SK-N-SH (cell line): ENCODE measurements around the gene NRIP1.

Source experiments
- CTCF ChIP-seq: fragments of 200-600 bp; sonication (generic); IDR thresholded peaks from 2 replicates; pipeline ENCODE4 v1.6.1; 2017; ENCODE audit warnings: antibody characterized with exemption, mild to moderate bottlenecking, moderate library complexity
- EP300 ChIP-seq, 2 experiments: IDR thresholded peaks; 2 replicates each; pipeline versions ENCODE4 v1.4.0 to v1.6.1; 2012; ENCODE audit warnings: borderline replicate concordance in 1 of 2, low read depth in 1 of 2, low read length in 1 of 2
- GABPA ChIP-seq: IDR thresholded peaks from 2 replicates; pipeline ENCODE4 v1.4.0; 2012; ENCODE audit warnings: low read depth, mild to moderate bottlenecking
- GATA2 ChIP-seq: sonication (generic); formaldehyde crosslinking; IDR thresholded peaks from 2 replicates; pipeline ENCODE4 v1.5.0; 2020; ENCODE audit warnings: mild to moderate bottlenecking, missing genetic modification reagents
- NFIC ChIP-seq: IDR thresholded peaks from 2 replicates; pipeline ENCODE4 v1.4.0; 2012; ENCODE audit warnings: borderline replicate concordance
- REST ChIP-seq: IDR thresholded peaks from 2 replicates; pipeline ENCODE4 v1.6.1; 2012; ENCODE audit warnings: mild to moderate bottlenecking, low read depth, low read length, moderate library complexity
- RXRA ChIP-seq: IDR thresholded peaks from 2 replicates; pipeline ENCODE4 v1.4.0; 2012; ENCODE audit warnings: low read depth, mild to moderate bottlenecking, borderline replicate concordance
- SMC3 ChIP-seq: IDR thresholded peaks from 2 replicates; pipeline ENCODE4 v1.6.1; 2012; ENCODE audit warnings: low read depth, low read length, improper control_type of control experiment
- TAF1 ChIP-seq: IDR thresholded peaks from 2 replicates; pipeline ENCODE4 v1.6.1; 2012; ENCODE audit warnings: low read depth, mild to moderate bottlenecking, low read length, moderate library complexity, borderline replicate concordance
- TEAD4 ChIP-seq: IDR thresholded peaks from 2 replicates; pipeline ENCODE4 v1.4.0; 2012; ENCODE audit warnings: mild to moderate bottlenecking, borderline replicate concordance; ENCODE audit not compliant: insufficient read depth
- ZBTB33 ChIP-seq: IDR thresholded peaks from 2 replicates; pipeline ENCODE4 v1.4.0; 2012; ENCODE audit warnings: low read depth, borderline replicate concordance
- TF ChIP-seq, protein P1 (sequence below): IDR thresholded peaks from 2 replicates; pipeline ENCODE4; 2012
- TF ChIP-seq, protein P2 (sequence below): IDR thresholded peaks from 2 replicates; pipeline ENCODE4 v1.4.0; 2012; ENCODE audit warnings: low read depth
- TF ChIP-seq, protein P3 (sequence below): fragments of 150-350 bp; IDR thresholded peaks from 2 replicates; pipeline ENCODE4 v1.6.1; 2016; ENCODE audit warnings: mild to moderate bottlenecking, low read depth, low read length

- TF ChIP-seq CTCF (peak; percentile 20; the same call in 1 of the 2 replicates), EP300 (IDR thresholded peaks at IDR 0.05; ENCODE audit: borderline replicate concordance in 1 of 2, low read depth in 1 of 2, low read length in 1 of 2) (no peak), TAF1 (no peak), RXRA (no peak), GATA2 (CRISPR knock-in tag) (no peak), SMC3 (no peak), NFIC (no peak), TEAD4 (no peak), ZBTB33 (no peak), GABPA (no peak), REST (no peak)
- TF ChIP-seq, protein P1, sequence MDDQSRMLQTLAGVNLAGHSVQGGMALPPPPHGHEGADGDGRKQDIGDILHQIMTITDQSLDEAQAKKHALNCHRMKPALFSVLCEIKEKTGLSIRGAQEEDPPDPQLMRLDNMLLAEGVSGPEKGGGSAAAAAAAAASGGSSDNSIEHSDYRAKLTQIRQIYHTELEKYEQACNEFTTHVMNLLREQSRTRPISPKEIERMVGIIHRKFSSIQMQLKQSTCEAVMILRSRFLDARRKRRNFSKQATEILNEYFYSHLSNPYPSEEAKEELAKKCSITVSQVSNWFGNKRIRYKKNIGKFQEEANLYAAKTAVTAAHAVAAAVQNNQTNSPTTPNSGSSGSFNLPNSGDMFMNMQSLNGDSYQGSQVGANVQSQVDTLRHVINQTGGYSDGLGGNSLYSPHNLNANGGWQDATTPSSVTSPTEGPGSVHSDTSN, result no peak
- TF ChIP-seq, protein P2, sequence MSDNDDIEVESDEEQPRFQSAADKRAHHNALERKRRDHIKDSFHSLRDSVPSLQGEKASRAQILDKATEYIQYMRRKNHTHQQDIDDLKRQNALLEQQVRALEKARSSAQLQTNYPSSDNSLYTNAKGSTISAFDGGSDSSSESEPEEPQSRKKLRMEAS, result no peak
- TF ChIP-seq, protein P3, sequence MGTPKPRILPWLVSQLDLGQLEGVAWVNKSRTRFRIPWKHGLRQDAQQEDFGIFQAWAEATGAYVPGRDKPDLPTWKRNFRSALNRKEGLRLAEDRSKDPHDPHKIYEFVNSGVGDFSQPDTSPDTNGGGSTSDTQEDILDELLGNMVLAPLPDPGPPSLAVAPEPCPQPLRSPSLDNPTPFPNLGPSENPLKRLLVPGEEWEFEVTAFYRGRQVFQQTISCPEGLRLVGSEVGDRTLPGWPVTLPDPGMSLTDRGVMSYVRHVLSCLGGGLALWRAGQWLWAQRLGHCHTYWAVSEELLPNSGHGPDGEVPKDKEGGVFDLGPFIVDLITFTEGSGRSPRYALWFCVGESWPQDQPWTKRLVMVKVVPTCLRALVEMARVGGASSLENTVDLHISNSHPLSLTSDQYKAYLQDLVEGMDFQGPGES, result no peak
These were observed 42.1 kb downstream of the NRIP1 start for GRCh38 chr21:15022608-15023261.
